Activated CD8-positive, alpha-beta T cell treated with anti-CD3 and anti-CD28 coated beads for 36 hours (primary cell): ENCODE measurements around the gene DDC. TPM values are rescaled to one million over a fixed set of nuclear protein-coding genes. Genes with fewer than 3 reads are reported as not detected.

ENCODE experiments used
- ATAC-seq: fragments of 200-7000 bp; cut with Tn5 transposase; one replicate; pipeline ENCODE4 v1.10.0; 2021; ENCODE audit warnings: mild to moderate bottlenecking, moderate library complexity
- CTCF ChIA-PET: fragments of 350-600 bp; sonication (Branson Sonifier 250); formaldehyde crosslinking; loops from one replicate; lab custom pipeline; 2021; ENCODE audit warnings: antibody characterized with exemption; lab: Charles Lee
- POLR2A ChIA-PET: fragments of 350-600 bp; sonication (Branson Sonifier 250); formaldehyde crosslinking; loops from one replicate; lab custom pipeline; 2021; ENCODE audit warnings: antibody characterized with exemption; lab: Charles Lee
- DNase-seq: peaks from one replicate; pipeline ENCODE4 v3.0.0-alpha.2; 2020
- H3K27ac Mint-ChIP-seq: one replicate; pipeline ENCODE4 v1.8.0; 2021; ENCODE audit warnings: mild to moderate bottlenecking, mixed read lengths
- H3K27me3 Mint-ChIP-seq: one replicate; pipeline ENCODE4 v1.8.0; 2021; ENCODE audit warnings: mixed read lengths
- H3K36me3 Mint-ChIP-seq: one replicate; pipeline ENCODE4 v1.8.0; 2021; ENCODE audit warnings: low read depth, mixed read lengths
- H3K4me1 Mint-ChIP-seq: one replicate; pipeline ENCODE4 v1.8.0; 2021; ENCODE audit warnings: low read depth, mixed read lengths
- H3K4me3 Mint-ChIP-seq: one replicate; pipeline ENCODE4 v1.8.0; 2021; ENCODE audit warnings: mild to moderate bottlenecking, moderate library complexity, mixed read lengths
- H3K9me3 Mint-ChIP-seq: one replicate; pipeline ENCODE4 v1.8.0; 2021; ENCODE audit warnings: mixed read lengths
- intact Hi-C: fragments of 100-400 bp; cut with micrococcal nuclease; formaldehyde crosslinking; loops from one replicate; pipeline ENCODE4 v1.10.0; 2022
- total RNA-seq, 2 experiments: library from RNA; stranded (reverse); gene quantifications; one replicate each; pipeline ENCODE4 v1.2.3, GENCODE V29; 2021
- TF ChIP-seq, protein P1 (sequence below): fragments of 200-600 bp; IDR thresholded peaks from one replicate; pipeline ENCODE4 v1.8.0; 2022; ENCODE audit warnings: antibody characterized with exemption, mild to moderate bottlenecking

Gene DDC
- total RNA-seq, 2 experiments from 2014 or later = 0.36 to 1.2 TPM

DNA sequence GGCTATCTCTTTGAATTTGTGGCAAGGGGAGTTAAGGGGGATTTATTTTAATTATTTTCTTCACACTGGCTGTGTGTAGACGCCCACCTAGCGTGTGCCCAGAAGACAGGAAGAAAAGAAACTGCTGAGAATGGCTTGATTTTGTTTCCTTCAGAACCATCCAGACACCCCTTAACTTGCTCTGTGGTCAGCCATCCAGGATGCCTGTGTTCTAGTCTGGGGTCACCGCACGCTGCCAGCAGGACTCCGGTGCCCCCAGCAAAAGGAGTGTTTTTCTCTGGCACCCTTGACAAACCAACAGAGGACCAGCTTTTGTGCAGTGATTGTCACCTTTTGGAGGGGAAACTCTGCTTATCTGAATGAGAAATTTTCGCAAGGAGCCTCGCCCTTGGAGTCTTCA lies 5.3 kb downstream of the DDC start:
- TF ChIP-seq, protein P1, sequence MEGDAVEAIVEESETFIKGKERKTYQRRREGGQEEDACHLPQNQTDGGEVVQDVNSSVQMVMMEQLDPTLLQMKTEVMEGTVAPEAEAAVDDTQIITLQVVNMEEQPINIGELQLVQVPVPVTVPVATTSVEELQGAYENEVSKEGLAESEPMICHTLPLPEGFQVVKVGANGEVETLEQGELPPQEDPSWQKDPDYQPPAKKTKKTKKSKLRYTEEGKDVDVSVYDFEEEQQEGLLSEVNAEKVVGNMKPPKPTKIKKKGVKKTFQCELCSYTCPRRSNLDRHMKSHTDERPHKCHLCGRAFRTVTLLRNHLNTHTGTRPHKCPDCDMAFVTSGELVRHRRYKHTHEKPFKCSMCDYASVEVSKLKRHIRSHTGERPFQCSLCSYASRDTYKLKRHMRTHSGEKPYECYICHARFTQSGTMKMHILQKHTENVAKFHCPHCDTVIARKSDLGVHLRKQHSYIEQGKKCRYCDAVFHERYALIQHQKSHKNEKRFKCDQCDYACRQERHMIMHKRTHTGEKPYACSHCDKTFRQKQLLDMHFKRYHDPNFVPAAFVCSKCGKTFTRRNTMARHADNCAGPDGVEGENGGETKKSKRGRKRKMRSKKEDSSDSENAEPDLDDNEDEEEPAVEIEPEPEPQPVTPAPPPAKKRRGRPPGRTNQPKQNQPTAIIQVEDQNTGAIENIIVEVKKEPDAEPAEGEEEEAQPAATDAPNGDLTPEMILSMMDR = no peak
- Mint-ChIP-seq H3K36me3 (no peaks in the 10 kb centered on the region), H3K27ac (no peak overlapping the region), H3K4me3 (no peak overlapping the region), H3K27me3 (peaks cover 24% of the 10 kb centered on the region), H3K4me1 (no peaks in the 10 kb centered on the region), H3K9me3 (no peaks in the 10 kb centered on the region)
- ATAC-seq (no peak), DNase-seq (no peak)
- CTCF ChIA-PET = interaction anchor here (1.3 kb wide), 1 partner anchor 51 kb away, joined by 3 read pairs; no protein-coding TSS in a partner anchor
- intact Hi-C loops = no loop called here
- POLR2A ChIA-PET = no interaction called here

DNA sequence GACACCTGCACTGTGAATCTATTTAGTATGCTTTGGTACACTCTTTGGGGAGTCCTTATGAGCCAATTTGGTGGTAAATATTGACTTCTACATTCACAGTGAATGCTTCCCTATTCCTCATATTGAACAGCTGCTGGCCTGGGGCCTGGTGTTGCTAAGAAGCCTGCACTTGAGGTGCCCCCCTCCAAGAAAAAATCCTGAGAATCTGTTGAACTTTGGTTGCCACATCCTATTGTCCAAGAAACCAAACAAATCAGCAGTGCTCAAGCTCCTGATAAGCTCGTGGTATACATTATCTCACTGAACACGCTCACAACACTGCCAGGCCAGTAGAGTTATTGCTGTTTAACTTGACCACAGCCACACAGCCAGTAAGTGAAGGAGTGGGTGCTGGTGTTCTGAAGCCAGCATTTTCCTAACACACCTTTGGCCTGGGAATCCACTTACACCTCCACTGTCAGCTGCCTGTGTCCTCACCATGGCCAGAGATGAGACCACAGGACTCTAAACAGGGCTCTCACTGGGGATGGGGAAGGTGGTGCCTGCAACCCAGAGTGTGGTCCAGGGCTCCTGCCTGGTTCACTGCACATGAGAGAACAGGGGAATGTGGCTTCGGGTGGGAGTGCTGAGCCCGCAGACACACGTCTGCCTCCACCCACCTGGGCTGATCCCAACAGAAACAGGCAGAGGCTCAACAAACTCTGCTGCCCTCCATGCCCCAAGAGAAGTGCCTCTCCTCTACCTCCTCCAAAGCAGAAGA lies 6.7 kb downstream of the DDC start:
- intact Hi-C loops = no loop called here
- Mint-ChIP-seq H3K4me1 (no peaks in the 10 kb centered on the region), H3K36me3 (no peaks in the 10 kb centered on the region), H3K27ac (no peak overlapping the region), H3K27me3 (peaks cover 24% of the 10 kb centered on the region), H3K4me3 (no peak overlapping the region), H3K9me3 (no peaks in the 10 kb centered on the region)
- POLR2A ChIA-PET = no interaction called here
- DNase-seq (no peak), ATAC-seq (no peak)
- TF ChIP-seq, protein P1 = no peak
- CTCF ChIA-PET = no interaction called here

DNA sequence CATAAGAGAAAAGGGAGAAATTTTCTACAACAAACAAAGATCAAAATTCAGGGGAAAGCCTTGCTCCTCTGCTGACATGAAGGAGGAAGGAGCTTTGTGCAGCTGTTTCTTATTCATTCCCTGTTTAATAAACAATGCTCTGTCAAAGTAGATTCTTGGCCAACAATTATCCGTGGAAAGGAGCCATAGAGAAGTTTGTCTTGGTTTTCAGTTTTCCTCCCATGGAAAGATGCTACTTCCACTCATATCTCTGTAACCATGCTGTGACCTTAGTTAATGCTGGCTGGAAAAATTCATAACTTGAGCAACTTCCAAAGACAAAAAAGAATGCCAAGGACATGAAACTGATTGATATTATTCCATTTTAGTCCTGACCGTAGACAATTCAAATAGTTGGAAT lies 8.1 kb downstream of the DDC start:
- H3K36me3 Mint-ChIP-seq = no peaks in the 10 kb centered on the region
- H3K4me1 Mint-ChIP-seq = no peaks in the 10 kb centered on the region
- intact Hi-C loops = no loop called here
- TF ChIP-seq, protein P1 = no peak
- ChIA-PET POLR2A (no interaction called here), CTCF (no interaction called here)
- H3K27me3 Mint-ChIP-seq = peaks cover 27% of the 10 kb centered on the region
- no peaks in the 10 kb centered on the region for H3K9me3 Mint-ChIP-seq
- no peak for DNase-seq
- no peak for ATAC-seq
- H3K27ac Mint-ChIP-seq = no peak overlapping the region
- H3K4me3 Mint-ChIP-seq = no peak overlapping the region

DNA sequence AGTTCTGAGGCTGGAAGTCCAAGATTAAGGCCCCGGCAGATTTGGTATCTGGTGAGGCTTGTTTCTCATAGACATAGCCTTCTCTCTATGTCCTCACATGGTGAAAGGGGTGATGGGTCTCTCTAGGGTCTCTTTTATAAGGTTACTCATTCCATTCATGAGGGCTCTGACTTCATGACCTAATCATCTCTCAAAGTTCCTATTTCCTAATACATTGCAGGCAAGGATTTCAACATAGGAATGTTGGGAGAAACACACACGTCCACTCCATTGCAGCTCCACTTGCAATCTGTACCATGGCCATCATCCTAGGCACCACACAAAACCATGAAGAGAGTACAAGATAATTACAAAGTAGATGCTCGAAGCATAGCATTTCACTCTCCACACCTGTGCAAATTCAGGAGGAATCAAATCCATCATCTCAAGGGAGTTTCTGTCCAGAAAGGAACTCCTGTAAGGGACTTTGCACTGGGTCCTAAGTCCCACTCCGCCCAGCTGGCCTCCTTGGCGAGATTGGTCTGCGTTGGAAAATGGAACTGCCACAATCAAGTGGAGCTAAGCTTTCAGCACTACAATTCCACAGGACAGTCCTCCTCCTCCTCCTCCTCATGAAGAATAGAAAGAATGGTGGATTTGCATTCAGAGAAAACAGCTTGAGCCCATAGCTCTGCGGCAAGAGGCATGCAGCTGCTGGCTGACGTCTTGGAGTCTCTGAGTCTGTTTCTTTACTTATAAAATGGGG lies 8.8 kb downstream of the DDC start:
- Mint-ChIP-seq H3K4me1 (no peaks in the 10 kb centered on the region), H3K4me3 (no peak overlapping the region), H3K27ac (no peak overlapping the region), H3K27me3 (peaks cover 27% of the 10 kb centered on the region), H3K9me3 (no peaks in the 10 kb centered on the region), H3K36me3 (no peaks in the 10 kb centered on the region)
- POLR2A ChIA-PET = no interaction called here
- DNase-seq (no peak), ATAC-seq (no peak)
- intact Hi-C loops = no loop called here
- TF ChIP-seq, protein P1 = no peak
- CTCF ChIA-PET = no interaction called here

DNA sequence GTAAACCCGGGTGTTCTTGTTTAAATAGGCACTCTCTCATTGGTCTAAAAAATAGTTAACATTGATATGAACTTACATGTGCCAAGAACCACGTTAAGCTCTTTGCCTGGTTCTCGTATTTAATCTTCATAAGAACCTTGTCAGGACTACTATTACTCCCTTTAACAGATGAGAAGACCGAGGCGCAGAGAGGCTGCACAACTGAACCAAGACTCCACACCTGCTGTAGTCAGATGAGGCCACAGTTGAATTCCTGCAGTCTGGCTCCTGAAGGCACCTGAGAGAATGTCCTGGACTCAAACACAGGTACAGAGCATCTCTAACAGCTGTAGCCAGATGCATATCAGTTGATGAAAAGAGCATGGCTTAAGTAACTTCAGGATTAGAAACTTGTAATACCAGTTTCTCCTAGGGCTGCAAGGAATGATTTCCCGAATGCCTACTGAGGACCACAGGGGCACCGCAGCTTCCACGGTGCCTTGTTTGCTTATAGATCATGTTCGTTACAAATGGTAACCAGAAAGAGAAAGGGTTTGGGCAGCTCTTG lies 9.5 kb downstream of the DDC start:
- DNase-seq (no peak), ATAC-seq (no peak)
- H3K4me3 Mint-ChIP-seq = no peak overlapping the region
- H3K4me1 Mint-ChIP-seq = no peaks in the 10 kb centered on the region
- ChIA-PET CTCF (interaction anchor here (1.0 kb wide), 1 partner anchor 34 kb away, joined by 3 read pairs; no protein-coding TSS in a partner anchor), POLR2A (no interaction called here)
- H3K27me3 Mint-ChIP-seq = peaks cover 27% of the 10 kb centered on the region
- no peaks in the 10 kb centered on the region for H3K36me3 Mint-ChIP-seq
- H3K27ac Mint-ChIP-seq = no peak overlapping the region
- TF ChIP-seq, protein P1 = no peak
- intact Hi-C loops = no loop called here
- H3K9me3 Mint-ChIP-seq = no peaks in the 10 kb centered on the region
